ENCODE results near the gene RGS7.
"Not testable (repeated sequence)": the region's sequence is repeated elsewhere in the genome, so short reads cannot be mapped to it uniquely, and the experiment has no call there.

The RGS7 gene

DNA sequence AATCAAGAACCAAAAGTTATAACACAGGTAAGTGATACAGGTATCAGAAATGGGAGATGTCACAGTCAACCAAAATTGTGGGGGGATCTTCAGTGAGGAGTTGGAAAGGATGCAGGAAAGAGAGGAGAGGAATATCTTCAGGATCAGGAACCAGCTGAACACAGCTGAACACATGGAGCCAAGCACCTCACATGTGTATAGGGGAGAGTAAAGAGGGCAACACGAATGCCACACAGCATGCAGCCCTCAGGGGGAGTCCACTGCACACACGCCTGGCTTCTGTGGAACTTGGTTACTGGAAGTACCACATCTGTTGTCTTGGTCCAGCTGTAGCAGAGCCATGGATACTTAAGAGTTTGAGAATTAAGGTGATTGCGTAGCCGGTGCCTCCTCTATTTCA is 218.8 kb downstream of the RGS7 start:
- DNase-seq (ENCODE audit: low read depth), result no peak

- no peak for DNase-seq (ENCODE audit: low read depth)
These were observed 220.6 kb downstream of the RGS7 start for GRCh38 chr1:241136389-241136788.

GRCh38 chr1:241131636-241132194 is 225.3 kb downstream of the RGS7 start:
- no peak for DNase-seq (ENCODE audit: low read depth)

GRCh38 chr1:241130881-241131280 is 226.1 kb downstream of the RGS7 start:
- DNase-seq (ENCODE audit: low read depth), result no peak

DNA sequence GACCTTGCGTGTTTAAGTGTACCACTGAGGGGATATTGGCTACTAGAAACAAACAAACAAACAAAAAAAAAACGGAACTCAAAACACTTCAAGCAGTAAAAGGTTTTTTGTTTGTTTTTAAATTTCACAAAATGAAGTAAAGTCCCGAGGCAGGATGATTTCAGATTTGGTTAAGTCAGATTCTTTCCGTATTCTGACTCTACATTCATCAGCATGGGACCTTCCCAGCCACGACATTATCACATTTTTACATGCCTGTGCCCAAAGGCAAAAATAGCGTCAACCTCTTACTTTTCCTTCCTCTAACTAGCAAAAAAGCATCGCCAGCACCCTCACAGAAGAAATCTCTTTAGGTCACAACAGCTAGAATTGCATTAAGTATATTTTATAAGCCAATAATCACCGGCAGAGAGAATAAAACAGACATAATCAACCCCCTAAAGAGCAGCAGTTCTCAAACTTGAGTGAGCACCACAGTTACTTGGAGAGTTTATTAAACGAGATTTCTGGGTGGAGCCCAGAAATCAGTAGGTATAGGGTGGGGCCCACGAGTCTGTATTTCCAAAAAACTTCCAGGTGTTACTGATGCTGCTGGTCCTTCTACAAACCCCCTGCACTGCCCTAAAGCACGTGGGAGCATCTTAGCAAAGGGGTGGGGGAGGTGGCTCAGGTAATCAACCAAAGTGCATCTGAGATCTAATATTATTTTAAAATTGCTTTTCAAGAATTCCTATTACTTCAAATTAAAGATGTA is 227.6 kb downstream of the RGS7 start:
- no peak for DNase-seq (ENCODE audit: low read depth)

DNA sequence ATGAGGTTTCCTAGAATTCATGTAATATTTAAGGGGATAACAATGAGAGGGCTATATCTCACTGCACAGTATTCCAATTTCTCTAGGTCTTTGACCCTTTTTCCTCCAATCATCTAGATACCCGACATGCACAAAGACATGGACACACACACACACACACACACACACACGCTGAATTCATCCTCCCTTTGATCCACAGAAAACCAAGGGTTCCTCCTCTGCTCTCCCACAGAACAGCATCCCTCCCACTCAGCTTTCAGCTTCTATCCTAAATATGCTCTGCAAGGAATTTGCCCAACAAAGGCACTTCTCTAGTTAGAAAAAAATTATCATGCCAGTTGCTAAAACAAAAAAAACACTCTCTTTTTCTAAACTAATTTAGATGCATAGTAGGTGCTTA is 231.7 kb downstream of the RGS7 start:
- no peak for DNase-seq (ENCODE audit: low read depth)

DNA sequence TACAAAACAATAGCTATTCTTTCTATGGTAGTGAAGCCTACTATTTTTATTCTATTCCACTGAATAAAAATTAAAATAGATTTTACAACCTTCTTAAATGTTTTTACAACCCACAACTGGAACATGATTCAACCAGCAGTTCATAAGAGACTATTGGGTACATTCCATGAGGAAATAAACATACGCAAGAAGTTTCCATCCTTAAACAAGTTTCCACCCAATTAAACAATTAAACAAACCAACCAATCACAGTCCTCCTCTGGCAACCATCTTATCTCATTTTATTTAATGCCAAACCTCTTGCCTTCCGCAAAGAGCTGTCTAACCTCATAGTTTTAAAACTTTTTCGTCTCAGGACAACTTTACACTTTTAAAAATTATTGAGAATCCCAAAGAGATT is 239.0 kb downstream of the RGS7 start:
- DNase-seq (ENCODE audit: low read depth), result no peak

GRCh38 chr1:241115784-241116183 is 241.2 kb downstream of the RGS7 start:
- no peak for DNase-seq (ENCODE audit: low read depth)

DNA sequence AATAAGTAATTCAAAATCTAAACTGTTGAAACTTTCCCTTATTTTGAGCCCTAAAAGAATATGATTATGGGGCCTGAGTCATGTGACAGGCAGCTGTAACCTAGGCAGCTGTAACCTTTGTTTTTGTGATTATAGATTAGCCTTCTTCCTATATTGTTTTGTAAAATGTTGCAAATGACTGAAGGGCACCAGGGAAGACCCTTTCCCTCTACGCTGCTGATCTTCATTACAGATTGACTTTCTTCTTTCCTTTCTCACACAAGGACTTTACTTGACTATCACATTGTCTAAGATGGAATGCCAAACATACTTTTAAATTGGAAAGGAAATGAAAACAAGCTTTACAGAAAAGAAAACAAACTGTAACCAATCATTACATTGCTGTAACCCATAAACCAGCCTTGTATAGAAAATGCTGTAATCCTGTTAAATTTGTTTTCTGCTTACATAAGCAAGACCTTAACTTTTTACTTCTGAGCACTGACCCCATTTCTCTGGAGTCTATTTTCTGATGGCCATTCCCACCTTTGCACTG is 242.2 kb downstream of the RGS7 start:
- no peak for DNase-seq (ENCODE audit: low read depth)

- DNase-seq (ENCODE audit: low read depth), result no peak
These were observed 243.4 kb downstream of the RGS7 start for GRCh38 chr1:241113557-241113956.

DNA sequence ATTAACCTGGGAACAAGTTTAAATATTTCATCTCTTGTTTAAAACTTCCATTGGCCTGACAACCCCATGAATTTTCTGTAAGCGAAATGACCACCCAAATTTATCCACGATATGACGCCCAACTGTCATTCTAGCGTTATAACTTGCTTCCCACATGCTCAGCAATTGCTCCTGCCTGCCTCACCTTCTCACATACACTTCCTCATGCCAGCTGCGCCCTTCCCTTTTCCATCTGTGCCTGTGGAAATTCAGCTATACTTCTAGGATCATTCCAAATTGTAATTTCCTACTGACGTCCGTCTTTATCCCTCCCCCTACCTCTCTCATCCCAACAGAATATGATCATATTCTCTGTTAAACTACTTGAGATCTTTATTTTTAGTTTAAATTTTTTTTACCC is 248.0 kb downstream of the RGS7 start:
- no peak for DNase-seq (ENCODE audit: low read depth)

- DNase-seq (ENCODE audit: low read depth), result no peak
These were observed 251.9 kb downstream of the RGS7 start for GRCh38 chr1:241105147-241105546.

- DNase-seq (ENCODE audit: low read depth), result no peak
These were observed 254.3 kb downstream of the RGS7 start for GRCh38 chr1:241102664-241103063.

DNA sequence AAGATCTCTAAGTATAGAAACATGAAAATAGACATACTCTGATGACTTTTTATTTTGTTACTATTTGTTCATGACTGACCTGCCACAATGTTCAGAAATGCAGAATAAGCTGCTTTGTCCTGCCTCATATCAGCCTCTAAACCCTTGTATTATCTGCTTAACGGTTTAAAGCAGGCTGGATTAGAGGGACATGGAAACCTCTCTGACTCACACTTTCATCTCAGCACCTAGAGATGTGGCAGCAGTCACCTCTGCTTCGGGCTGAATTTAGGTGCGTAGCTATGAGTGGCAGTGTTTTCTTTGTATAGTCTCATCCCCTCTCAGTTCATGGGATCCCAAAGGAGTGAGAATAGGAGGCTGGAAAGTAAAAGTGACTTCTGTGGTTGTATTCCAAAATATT is 255.4 kb downstream of the RGS7 start:
- no peak for DNase-seq (ENCODE audit: low read depth)

DNA sequence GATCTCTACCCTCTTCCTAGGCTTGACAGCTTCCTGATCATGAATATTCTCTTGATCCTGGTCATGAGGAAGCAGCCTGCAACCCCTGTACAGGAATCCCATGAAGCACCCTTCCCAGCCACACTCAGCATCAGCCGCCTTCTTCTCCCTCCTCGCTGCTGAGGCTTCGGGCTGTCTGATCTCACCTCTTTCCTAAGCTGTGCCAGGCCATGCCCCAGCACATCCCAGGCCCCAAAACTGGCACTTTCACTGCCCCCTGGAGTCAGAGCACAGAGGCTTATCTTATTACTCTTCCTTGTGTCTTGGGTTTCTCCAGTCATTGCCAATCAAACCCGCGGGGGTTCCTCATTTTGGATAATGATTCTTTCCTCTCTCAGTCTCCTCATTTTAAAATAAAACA is 259.5 kb downstream of the RGS7 start:
- no peak for DNase-seq (ENCODE audit: low read depth)

DNA sequence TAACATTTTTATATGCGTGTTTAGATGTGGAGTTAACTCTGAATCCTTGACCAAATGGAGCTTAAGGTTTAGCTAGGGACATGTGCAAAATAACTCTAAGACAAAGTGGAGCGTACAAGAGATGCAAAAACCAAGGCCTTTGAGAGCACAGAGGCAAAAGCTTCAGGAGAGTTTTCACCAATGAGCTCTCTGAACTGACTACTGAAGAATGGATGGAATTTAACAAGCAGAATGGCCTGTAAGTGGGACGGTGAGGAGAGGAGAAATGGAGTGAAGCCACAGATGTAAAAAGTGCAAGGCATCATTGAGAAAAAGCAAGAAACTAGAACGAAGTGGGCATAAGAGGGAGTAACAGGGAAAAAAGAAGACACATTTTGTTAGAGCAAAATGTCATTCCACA is 260.0 kb downstream of the RGS7 start:
- no peak for DNase-seq (ENCODE audit: low read depth)

DNA sequence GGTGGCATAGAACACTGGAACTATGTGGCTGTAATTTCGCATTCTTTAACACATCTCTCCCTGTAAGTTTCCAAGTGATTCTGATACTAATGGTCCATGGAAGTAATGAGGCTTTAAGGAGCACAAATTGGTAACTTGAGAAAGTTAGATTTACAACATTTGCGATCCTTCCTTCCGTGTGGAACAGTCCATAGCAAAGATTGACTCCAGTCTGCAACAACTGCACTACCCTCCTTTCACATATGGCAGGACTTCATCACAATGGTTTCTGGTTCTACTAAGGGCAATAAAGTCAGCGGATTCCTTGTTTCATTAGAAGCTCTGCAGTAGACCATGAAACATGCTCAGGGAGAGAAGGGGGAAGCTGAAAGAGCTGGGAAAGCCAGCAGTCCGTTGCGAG is 261.2 kb downstream of the RGS7 start:
- no peak for DNase-seq (ENCODE audit: low read depth)

DNA sequence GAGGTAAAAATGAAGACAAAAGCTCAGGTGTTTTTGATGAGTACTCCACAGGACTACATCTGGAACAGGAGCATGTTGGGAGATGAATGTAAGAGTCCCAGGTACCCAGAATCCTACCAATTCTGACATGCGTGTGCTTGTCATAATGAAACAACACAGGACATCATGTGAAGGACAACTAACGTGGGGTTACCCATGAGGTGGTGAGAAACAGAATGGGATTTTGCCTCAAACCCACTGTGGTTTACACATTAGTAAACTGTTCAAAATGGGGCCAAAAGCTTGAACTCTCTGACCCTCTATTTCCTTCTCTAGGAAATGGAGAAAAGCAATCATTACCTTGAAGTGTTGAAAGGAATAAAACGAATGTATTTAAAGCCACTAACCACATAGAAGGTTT is 266.2 kb downstream of the RGS7 start:
- no peak for DNase-seq (ENCODE audit: low read depth)

- DNase-seq (ENCODE audit: low read depth), result not testable (repeated sequence)
These were observed 267.9 kb downstream of the RGS7 start for GRCh38 chr1:241089066-241089465.

DNA sequence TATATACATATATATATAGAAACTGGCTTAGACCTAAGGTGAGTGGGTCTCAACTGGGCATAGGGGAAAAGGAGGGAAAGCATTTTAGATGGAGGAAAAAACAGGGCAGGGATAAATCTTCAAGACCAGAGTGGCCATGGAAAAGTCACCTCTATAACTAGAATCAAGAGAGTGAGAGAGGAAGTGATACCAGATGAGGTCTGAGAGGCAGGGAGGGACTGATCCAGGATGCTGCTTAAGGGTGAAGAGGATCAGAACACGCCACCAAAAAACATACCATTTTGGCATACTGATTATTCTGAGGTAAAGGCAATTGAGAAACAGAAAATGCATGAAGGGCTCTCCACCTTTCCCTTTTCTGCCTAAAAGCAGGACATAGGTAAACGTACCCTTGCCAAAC is 268.9 kb downstream of the RGS7 start:
- DNase-seq (ENCODE audit: low read depth), result not testable (repeated sequence)

- DNase-seq (ENCODE audit: low read depth), result no peak
These were observed 270.3 kb downstream of the RGS7 start for GRCh38 chr1:241086686-241087085.

DNA sequence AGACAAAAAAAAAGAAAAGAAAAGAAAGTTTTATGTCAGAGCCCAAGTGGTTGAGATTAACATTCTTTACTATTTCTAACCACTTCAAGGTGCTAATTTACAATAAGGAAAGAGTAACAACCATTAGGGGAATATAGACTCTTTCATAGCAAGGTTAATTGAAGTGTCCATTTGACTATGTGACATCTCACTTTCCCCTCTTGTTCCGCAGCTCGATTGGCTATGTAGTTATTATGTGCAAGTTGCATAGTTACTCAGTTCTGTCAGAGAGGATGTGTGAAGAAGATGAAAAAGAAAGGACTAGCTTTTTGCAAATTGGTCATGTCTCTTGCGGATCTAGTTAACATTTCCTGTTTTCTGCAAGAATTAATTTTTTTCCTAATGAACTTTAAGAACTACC is 273.7 kb downstream of the RGS7 start:
- no peak for DNase-seq (ENCODE audit: low read depth)

DNA sequence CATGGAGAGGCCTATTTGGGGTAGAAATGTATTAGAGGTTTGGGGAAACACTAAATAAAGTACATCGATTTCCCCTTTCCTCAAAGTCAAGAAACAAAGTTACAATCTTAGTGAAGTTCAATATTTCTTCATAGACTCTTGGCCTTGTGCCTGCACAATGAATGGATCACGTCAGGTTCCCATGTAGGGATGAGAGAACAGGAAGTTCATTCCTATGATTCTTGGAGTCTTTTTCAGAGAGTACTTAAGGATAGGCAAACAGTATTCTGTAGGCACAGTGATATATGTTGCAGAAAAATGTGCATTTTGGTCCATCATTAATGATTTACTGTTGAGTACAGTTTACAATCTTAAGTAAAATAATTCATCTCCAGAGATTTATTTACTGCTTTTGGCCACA is 275.5 kb downstream of the RGS7 start:
- DNase-seq (ENCODE audit: low read depth), result no peak

- DNase-seq (ENCODE audit: low read depth), result no peak
These were observed 277.5 kb downstream of the RGS7 start for GRCh38 chr1:241079459-241079858.

Data from stimulated activated CD8-positive, alpha-beta memory T cell treated with anti-CD3 and anti-CD28 coated beads, Interleukin-15, amount 100 ng/mL, for 24 hours (primary cell).